ENCODE data around the gene HPCAL1.

HPCAL1 gene

GRCh38 chr2:10414591-10414990 lies 111.9 kb downstream of the HPCAL1 start:
- H3K27ac ChIP-seq, result no peak overlapping the region
- no peak for TF ChIP-seq CTCF (conservative IDR thresholded peaks at IDR 0.05)

- no peak overlapping the region for H3K27ac ChIP-seq
- TF ChIP-seq CTCF (conservative IDR thresholded peaks at IDR 0.05), result no peak
Measured at GRCh38 chr2:10415048-10415447, 112.3 kb downstream of the HPCAL1 start.

- TF ChIP-seq CTCF (conservative IDR thresholded peaks at IDR 0.05), result no peak
- peak overlapping the region; percentile 89 for H3K27ac ChIP-seq
Measured at GRCh38 chr2:10415640-10416039, 112.9 kb downstream of the HPCAL1 start.

- peak overlapping the region; percentile 89 for H3K27ac ChIP-seq
- no peak for TF ChIP-seq CTCF (conservative IDR thresholded peaks at IDR 0.05)
Measured at GRCh38 chr2:10417551-10418335, 115.0 kb downstream of the HPCAL1 start.

- no peak for TF ChIP-seq CTCF (conservative IDR thresholded peaks at IDR 0.05)
- H3K27ac ChIP-seq, result no peak overlapping the region
Measured at GRCh38 chr2:10419553-10420257, 117.0 kb downstream of the HPCAL1 start.

GRCh38 chr2:10422251-10422650 lies 119.5 kb downstream of the HPCAL1 start:
- H3K27ac ChIP-seq, result no peak overlapping the region
- no peak for TF ChIP-seq CTCF (conservative IDR thresholded peaks at IDR 0.05)

- no peak for TF ChIP-seq CTCF (conservative IDR thresholded peaks at IDR 0.05)
Measured at GRCh38 chr2:10422732-10423399, 120.2 kb downstream of the HPCAL1 start.

More at GRCh38 chr2:10422732-10423399, 120.2 kb downstream of the HPCAL1 start:
- no peak overlapping the region for H3K27ac ChIP-seq

Measured in VCaP (cell line).